ENCODE measurements around the gene MYO3B.

MYO3B gene

GRCh38 chr2:170330881-170331280 lies 152.9 kb downstream of the MYO3B start:
- no peak overlapping the region for H3K4me3 ChIP-seq (ENCODE audit: low read depth, low read length)
- no peak for TF ChIP-seq CTCF (IDR thresholded peaks at IDR 0.05; ENCODE audit: low read depth, low read length, missing control alignments)

GRCh38 chr2:170332676-170333402 lies 154.9 kb downstream of the MYO3B start:
- no peak for DNase-seq (ENCODE audit: low read depth)
- H3K4me3 ChIP-seq (ENCODE audit: low read depth, low read length), result no peak overlapping the region
- no peak for TF ChIP-seq CTCF (IDR thresholded peaks at IDR 0.05; ENCODE audit: low read depth, low read length, missing control alignments)

More at GRCh38 chr2:170330881-170331280, 152.9 kb downstream of the MYO3B start:
- DNase-seq (ENCODE audit: low read depth), result no peak

- no peak for DNase-seq (ENCODE audit: low read depth)
- H3K4me3 ChIP-seq (ENCODE audit: low read depth, low read length), result no peak overlapping the region
- no peak for TF ChIP-seq CTCF (IDR thresholded peaks at IDR 0.05; ENCODE audit: low read depth, low read length, missing control alignments)
Measured at GRCh38 chr2:170335351-170335750, 157.4 kb downstream of the MYO3B start.

GRCh38 chr2:170336408-170336807 lies 158.5 kb downstream of the MYO3B start:
- no peak for DNase-seq (ENCODE audit: low read depth)
- no peak overlapping the region for H3K4me3 ChIP-seq (ENCODE audit: low read depth, low read length)
- TF ChIP-seq CTCF (IDR thresholded peaks at IDR 0.05; ENCODE audit: low read depth, low read length, missing control alignments), result no peak

- no peak for TF ChIP-seq CTCF (IDR thresholded peaks at IDR 0.05; ENCODE audit: low read depth, low read length, missing control alignments)
- DNase-seq (ENCODE audit: low read depth), result no peak
- no peak overlapping the region for H3K4me3 ChIP-seq (ENCODE audit: low read depth, low read length)
Measured at GRCh38 chr2:170336916-170337315, 159.0 kb downstream of the MYO3B start.

GRCh38 chr2:170339322-170339721 lies 161.4 kb downstream of the MYO3B start:
- no peak overlapping the region for H3K4me3 ChIP-seq (ENCODE audit: low read depth, low read length)
- no peak for TF ChIP-seq CTCF (IDR thresholded peaks at IDR 0.05; ENCODE audit: low read depth, low read length, missing control alignments)

More at GRCh38 chr2:170339322-170339721, 161.4 kb downstream of the MYO3B start:
- no peak for DNase-seq (ENCODE audit: low read depth)
